Transverse colon (tissue), 3 donors: ENCODE data around the gene CD1D.
"Not testable (repeated sequence)": the region's sequence is repeated elsewhere in the genome, so short reads cannot be mapped to it uniquely, and the experiment has no call there.

Source experiments
- CTCF ChIP-seq, 5 experiments: fragments of 200-600 bp in 3 of 5; fragments of 450-650 bp in 2 of 5; sonication (generic) in 3 of 5; IDR thresholded peaks; 1 replicate in 2 of 5; 2 replicates in 3 of 5; pipeline ENCODE4 v1.5.1; 2016 to 2017; ENCODE audit warnings: antibody characterized with exemption in 5 of 5, inconsistent platforms in 3 of 5, mild to moderate bottlenecking in 2 of 5, moderate library complexity in 1 of 5
- POLR2A ChIP-seq: fragments of 450-650 bp; IDR thresholded peaks from one replicate; pipeline ENCODE4 v1.6.1; 2016; ENCODE audit warnings: antibody characterized with exemption, mild to moderate bottlenecking, moderate library complexity

- not testable (repeated sequence) for TF ChIP-seq POLR2A; CTCF (IDR thresholded peaks at IDR 0.05)
Measured at GRCh38 chr1:158223445-158223844, 42.8 kb downstream of the CD1D start.
